ENCODE data around the gene RAD51B.

- TF ChIP-seq POLR2AphosphoS5 (IDR thresholded peaks at IDR 0.05; ENCODE audit: insufficient read depth in 1 of 2, low read depth in 1 of 2) = no peak
- TF ChIP-seq POLR2A (IDR thresholded peaks at IDR 0.05) = no peak
Observed at GRCh38 chr14:68401855-68402254, 582.3 kb downstream of the RAD51B start.

All from vagina (tissue), 2 donors.